NCI-H748 (cell line): Measurements from ENCODE around the gene TMEM120B.

Source experiments
- DNase-seq: peaks from one replicate; lab custom pipeline; 2025; ENCODE audit not compliant: unreplicated experiment; lab: John Stamatoyannopoulos, UW

The TMEM120B gene

DNA sequence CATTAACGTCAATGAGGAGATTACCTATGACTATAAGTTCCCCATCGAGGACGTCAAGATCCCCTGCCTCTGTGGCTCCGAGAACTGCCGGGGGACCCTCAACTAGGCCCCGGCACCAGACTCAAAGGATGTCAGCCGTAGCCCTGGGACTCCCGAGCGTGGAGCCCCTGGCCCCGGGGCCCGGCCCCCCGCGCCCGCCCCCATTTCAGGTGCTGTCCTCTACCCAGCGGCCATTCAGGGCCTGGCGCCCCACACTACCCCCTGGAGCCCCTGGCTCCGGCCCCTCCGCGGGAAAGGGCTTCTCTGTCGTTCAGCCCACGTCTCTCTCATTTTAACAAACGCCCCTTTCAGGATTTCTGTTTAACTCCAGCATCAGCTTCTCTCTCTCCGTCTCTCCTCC lies 117.6 kb downstream of the TMEM120B start:
- no peak for DNase-seq

DNA sequence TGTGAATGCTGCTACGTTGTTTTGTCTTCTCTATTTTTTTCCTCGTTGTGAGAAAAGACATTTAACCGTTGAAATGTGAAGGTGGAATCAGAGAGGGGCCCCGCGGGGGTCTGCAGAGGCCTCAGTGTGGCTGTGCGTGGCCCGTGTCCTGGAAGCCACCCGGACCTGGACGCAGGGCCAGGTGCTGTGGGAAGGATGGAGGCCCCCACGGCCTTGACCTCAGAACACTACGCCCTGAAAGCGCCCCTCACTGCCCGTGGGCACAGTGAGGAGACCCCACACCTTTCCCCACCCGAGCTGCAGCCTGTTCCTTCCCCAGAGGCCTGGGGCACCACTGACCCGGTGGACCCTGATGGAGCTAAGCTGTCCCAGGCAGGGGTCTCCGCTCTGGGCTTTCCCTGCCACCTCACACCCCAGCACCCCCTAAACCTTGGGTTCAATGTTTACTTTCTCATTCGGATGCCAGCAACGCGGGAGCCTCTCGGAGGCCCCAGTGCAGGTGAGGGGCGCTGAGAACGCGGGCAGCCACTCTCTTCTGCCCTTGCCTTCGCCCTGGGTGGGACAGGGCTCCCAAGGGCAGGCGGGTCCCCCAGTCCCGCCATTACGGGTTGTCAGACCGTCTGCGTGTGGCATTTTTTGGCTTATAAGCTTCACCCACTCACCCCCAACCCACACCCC lies 118.2 kb downstream of the TMEM120B start:
- no peak for DNase-seq
